ENCODE data around the gene TMEM38B.
A peak's percentile ranks its signal among the peaks of the same experiment; 100 is the strongest.

The TMEM38B gene

GRCh38 chr9:105694190-105694847, at the start of gene TMEM38B:
Gene TMEM38B, plus strand, starts transcription at chr9:105694541. Its CDS starts 120 bp downstream, at chr9:105694661.
- DNase-seq: peak; percentile 81

- no peak for DNase-seq
Observed at GRCh38 chr9:105646879-105647594, 47.3 kb upstream of the TMEM38B start.

GRCh38 chr9:105647595-105648349, 46.6 kb upstream of the TMEM38B start:
- no peak for DNase-seq

- no peak for DNase-seq
Observed at GRCh38 chr9:105651806-105652205, 42.5 kb upstream of the TMEM38B start.

- peak; percentile 42 for DNase-seq
Observed at GRCh38 chr9:105656131-105656921, 38.0 kb upstream of the TMEM38B start.

GRCh38 chr9:105658351-105658750, 36.0 kb upstream of the TMEM38B start:
- DNase-seq: no peak

GRCh38 chr9:105661011-105661410, 33.3 kb upstream of the TMEM38B start:
- DNase-seq: no peak

- no peak for DNase-seq
Observed at GRCh38 chr9:105662184-105663104, 31.9 kb upstream of the TMEM38B start, which contains the start of gene TAL2. Gene TAL2, plus strand, starts transcription at chr9:105662457. Its CDS starts 40 bp downstream, at chr9:105662497.

GRCh38 chr9:105663914-105664313, 30.4 kb upstream of the TMEM38B start:
- DNase-seq: no peak

- no peak for DNase-seq
Observed at GRCh38 chr9:105667867-105668266, 26.5 kb upstream of the TMEM38B start.

GRCh38 chr9:105670315-105670714, 24.0 kb upstream of the TMEM38B start:
- no peak for DNase-seq

GRCh38 chr9:105670775-105671174, 23.6 kb upstream of the TMEM38B start:
- DNase-seq: no peak

GRCh38 chr9:105672711-105673234, 21.6 kb upstream of the TMEM38B start:
- no peak for DNase-seq

- DNase-seq: no peak
Observed at GRCh38 chr9:105673850-105674387, 20.4 kb upstream of the TMEM38B start.

GRCh38 chr9:105676351-105676923, 17.9 kb upstream of the TMEM38B start:
- no peak for DNase-seq

GRCh38 chr9:105678163-105678562, 16.2 kb upstream of the TMEM38B start:
- DNase-seq: no peak

- DNase-seq: no peak
Observed at GRCh38 chr9:105678781-105679180, 15.6 kb upstream of the TMEM38B start.

GRCh38 chr9:105679257-105680022, 14.9 kb upstream of the TMEM38B start:
- DNase-seq: no peak

GRCh38 chr9:105681313-105681712, 13.0 kb upstream of the TMEM38B start:
- no peak for DNase-seq

- DNase-seq: no peak
Observed at GRCh38 chr9:105681724-105682123, 12.6 kb upstream of the TMEM38B start.
